CD4-positive, alpha-beta T cell (primary cell): ENCODE results near the gene RHBDL1. TPM values are rescaled to one million over a fixed set of nuclear protein-coding genes. Genes with fewer than 3 reads are reported as not detected.
A peak's percentile ranks its signal among the peaks of the same experiment; 100 is the strongest.

ENCODE experiments used
- ATAC-seq: fragments of 200-7000 bp; cut with Tn5 transposase; one replicate; pipeline ENCODE4 v1.10.0; 2022; ENCODE audit warnings: mild to moderate bottlenecking; ENCODE audit not compliant: poor library complexity
- CTCF ChIA-PET: fragments of 350-600 bp; sonication (Branson Sonifier 250); formaldehyde crosslinking; loops from one replicate; lab custom pipeline; 2021; ENCODE audit warnings: antibody characterized with exemption, inconsistent platforms; lab: Charles Lee
- POLR2A ChIA-PET: fragments of 350-600 bp; sonication (Branson Sonifier 250); formaldehyde crosslinking; loops from one replicate; lab custom pipeline; 2021; ENCODE audit warnings: antibody characterized with exemption, inconsistent platforms; lab: Charles Lee
- DNase-seq, 14 experiments: peaks; one replicate each; pipeline ENCODE4 v3.0.0-alpha.2; 2013 to 2020; ENCODE audit warnings: mixed read lengths in 2 of 14
- H3K27ac ChIP-seq, 2 donors: one replicate each; pipeline versions ENCODE4 v1.5.1 to v1.7.0; 2013; ENCODE audit warnings: low read length in 2 of 2, low read depth in 1 of 2, mild to moderate bottlenecking in 1 of 2
- H3K27me3 ChIP-seq, 2 experiments: 1 replicate in 1 of 2; 2 replicates in 1 of 2; pipeline versions ENCODE4 v1.6.1 to v1.7.0; 2013; ENCODE audit warnings: low read length in 2 of 2, control low read depth in 1 of 2, mild to moderate bottlenecking in 1 of 2, moderate library complexity in 1 of 2; ENCODE audit not compliant: insufficient read depth in 2 of 2, control insufficient read depth in 1 of 2
- H3K36me3 ChIP-seq: one replicate; pipeline ENCODE4 v1.6.1; 2013; ENCODE audit warnings: low read length, control low read depth; ENCODE audit not compliant: insufficient read depth
- H3K4me1 ChIP-seq: one replicate; pipeline ENCODE4 v1.6.1; 2013; ENCODE audit warnings: low read length, control low read depth; ENCODE audit not compliant: insufficient read depth
- H3K4me3 ChIP-seq: one replicate; pipeline ENCODE4 v1.5.1; 2013; ENCODE audit warnings: mild to moderate bottlenecking, low read length, moderate library complexity
- H3K9me3 ChIP-seq, 2 experiments: 1 replicate in 1 of 2; 2 replicates in 1 of 2; pipeline versions ENCODE4 v1.6.1 to v1.7.0; 2013; ENCODE audit warnings: low read length in 2 of 2, mild to moderate bottlenecking in 2 of 2, control low read depth in 1 of 2, moderate library complexity in 1 of 2; ENCODE audit not compliant: control insufficient read depth in 1 of 2, insufficient read depth in 1 of 2
- H3K27ac Mint-ChIP-seq: one replicate; pipeline ENCODE4 v1.8.0; 2020; ENCODE audit warnings: mixed read lengths
- H3K27me3 Mint-ChIP-seq: one replicate; pipeline ENCODE4 v1.8.0; 2021; ENCODE audit warnings: mixed read lengths
- H3K36me3 Mint-ChIP-seq: one replicate; pipeline ENCODE4 v1.8.0; 2021; ENCODE audit warnings: low read depth, mixed read lengths
- H3K4me1 Mint-ChIP-seq: one replicate; pipeline ENCODE4 v1.8.0; 2021; ENCODE audit warnings: low read depth, mixed read lengths
- H3K4me3 Mint-ChIP-seq: one replicate; pipeline ENCODE4 v1.8.0; 2020; ENCODE audit warnings: mild to moderate bottlenecking, mixed read lengths
- H3K9me3 Mint-ChIP-seq: one replicate; pipeline ENCODE4 v1.8.0; 2020; ENCODE audit warnings: mixed read lengths
- intact Hi-C, 2 experiments: fragments of 100-400 bp; cut with DNase I in 1 of 2; cut with micrococcal nuclease in 1 of 2; formaldehyde crosslinking; loops; one replicate each; pipeline versions ENCODE4 v1.15.1 to v1.9.0; 2023 to 2025; cut with DNase I, micrococcal nuclease
- total RNA-seq, 174 experiments: library from RNA in 2 of 174; stranded (reverse) in 2 of 174; gene quantifications; one replicate each; pipeline ENCODE4 v1.2.3 and lab custom pipeline; 2021 to 2026
- TF ChIP-seq, protein P1 (sequence below): fragments of 200-600 bp; IDR thresholded peaks from one replicate; pipeline ENCODE4 v1.8.0; 2022; ENCODE audit warnings: antibody characterized with exemption, mild to moderate bottlenecking

The RHBDL1 gene
- total RNA-seq, 2 experiments from 2014 or later = 6.6 to 6.9 TPM

DNA sequence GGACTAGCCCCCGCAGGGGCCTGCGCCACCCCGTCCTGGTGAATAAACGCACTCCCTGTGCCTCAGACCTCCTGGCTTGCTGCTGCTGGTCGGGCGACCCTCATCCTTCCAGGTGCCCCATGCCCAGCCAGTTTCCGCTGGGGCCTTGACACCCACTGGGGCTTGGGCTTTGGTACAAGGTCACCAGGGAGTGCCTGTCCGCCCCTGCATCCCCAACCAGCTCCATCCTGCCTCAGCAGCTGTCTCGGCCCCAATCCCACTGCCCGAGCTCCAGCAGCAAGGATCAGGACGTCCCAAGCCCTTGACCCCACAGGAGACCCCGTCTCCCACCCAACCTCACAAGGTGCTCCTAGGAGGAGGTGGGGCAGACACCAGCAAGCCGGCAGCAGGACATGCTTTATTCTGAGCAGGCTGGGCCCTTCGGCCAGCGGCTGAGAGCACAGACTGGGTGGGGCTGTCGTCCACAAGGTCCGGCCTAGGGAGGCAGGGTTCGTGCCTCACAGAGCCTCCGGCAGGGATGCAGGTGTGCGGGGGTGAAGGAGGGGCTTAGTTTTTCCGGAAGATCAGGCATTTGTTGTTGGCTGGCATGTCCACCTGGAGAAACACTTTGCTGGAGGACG lies 41.3 kb upstream of the RHBDL1 start:
- no peak for DNase-seq
- no peak overlapping the region for H3K4me3 ChIP-seq
- ChIA-PET POLR2A (no interaction called here), CTCF (no interaction called here)
- H3K4me3 Mint-ChIP-seq = peak overlapping the region; percentile 79
- TF ChIP-seq, protein P1, sequence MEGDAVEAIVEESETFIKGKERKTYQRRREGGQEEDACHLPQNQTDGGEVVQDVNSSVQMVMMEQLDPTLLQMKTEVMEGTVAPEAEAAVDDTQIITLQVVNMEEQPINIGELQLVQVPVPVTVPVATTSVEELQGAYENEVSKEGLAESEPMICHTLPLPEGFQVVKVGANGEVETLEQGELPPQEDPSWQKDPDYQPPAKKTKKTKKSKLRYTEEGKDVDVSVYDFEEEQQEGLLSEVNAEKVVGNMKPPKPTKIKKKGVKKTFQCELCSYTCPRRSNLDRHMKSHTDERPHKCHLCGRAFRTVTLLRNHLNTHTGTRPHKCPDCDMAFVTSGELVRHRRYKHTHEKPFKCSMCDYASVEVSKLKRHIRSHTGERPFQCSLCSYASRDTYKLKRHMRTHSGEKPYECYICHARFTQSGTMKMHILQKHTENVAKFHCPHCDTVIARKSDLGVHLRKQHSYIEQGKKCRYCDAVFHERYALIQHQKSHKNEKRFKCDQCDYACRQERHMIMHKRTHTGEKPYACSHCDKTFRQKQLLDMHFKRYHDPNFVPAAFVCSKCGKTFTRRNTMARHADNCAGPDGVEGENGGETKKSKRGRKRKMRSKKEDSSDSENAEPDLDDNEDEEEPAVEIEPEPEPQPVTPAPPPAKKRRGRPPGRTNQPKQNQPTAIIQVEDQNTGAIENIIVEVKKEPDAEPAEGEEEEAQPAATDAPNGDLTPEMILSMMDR = no peak
- peaks cover 0 to 10% of the 10 kb centered on the region in 2 experiments for H3K9me3 ChIP-seq
- H3K9me3 Mint-ChIP-seq = no peaks in the 10 kb centered on the region
- intact Hi-C loops = no loop called here
- H3K27ac ChIP-seq = no peak overlapping the region
- H3K36me3 Mint-ChIP-seq = peaks cover 9% of the 10 kb centered on the region
- ATAC-seq = no peak
- H3K36me3 ChIP-seq = no peaks in the 10 kb centered on the region
- H3K4me1 Mint-ChIP-seq = peaks cover 8% of the 10 kb centered on the region
- H3K27me3 Mint-ChIP-seq = peaks cover 6% of the 10 kb centered on the region
- peak overlapping the region; percentile 65 for H3K27ac Mint-ChIP-seq
- no peaks in the 10 kb centered on the region for H3K27me3 ChIP-seq
- peaks cover 36% of the 10 kb centered on the region for H3K4me1 ChIP-seq

DNA sequence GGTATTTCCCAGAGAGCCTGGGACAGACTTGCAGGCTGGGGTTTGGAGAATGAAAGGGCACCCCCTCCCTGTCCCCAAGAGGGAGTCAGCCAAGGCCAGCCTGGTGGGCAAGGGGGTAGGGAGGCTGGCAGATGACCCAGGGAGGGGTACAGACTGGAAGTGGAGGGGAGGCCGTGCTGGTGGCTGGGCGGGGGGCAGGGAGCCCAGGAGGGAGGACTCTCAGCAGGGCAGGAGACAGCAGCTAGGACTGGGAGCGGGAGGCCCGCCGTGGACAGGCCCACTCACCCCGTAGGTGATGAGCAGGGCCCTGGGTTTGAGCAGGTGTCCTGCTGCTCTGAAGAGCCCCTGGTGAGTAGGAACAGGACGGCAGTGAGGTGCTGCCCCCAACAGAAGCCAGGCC lies 40.5 kb upstream of the RHBDL1 start:
- Mint-ChIP-seq H3K9me3 (no peaks in the 10 kb centered on the region), H3K4me3 (peak overlapping the region; percentile 81), H3K36me3 (peaks cover 9% of the 10 kb centered on the region), H3K4me1 (peaks cover 8% of the 10 kb centered on the region), H3K27me3 (peaks cover 6% of the 10 kb centered on the region), H3K27ac (no peak overlapping the region)
- DNase-seq = no peak
- ChIA-PET CTCF (no interaction called here), POLR2A (no interaction called here)
- TF ChIP-seq, protein P1 = no peak
- intact Hi-C loops = no loop called here
- ATAC-seq = no peak
- Histone ChIP-seq H3K4me3 (peak overlapping the region; percentile 73), H3K27me3 (no peaks in the 10 kb centered on the region), H3K27ac (no peak overlapping the region), H3K9me3 (peaks cover 0 to 10% of the 10 kb centered on the region in 2 experiments), H3K4me1 (peaks cover 36% of the 10 kb centered on the region), H3K36me3 (no peaks in the 10 kb centered on the region)

GRCh38 chr16:635573-636205 lies 39.8 kb upstream of the RHBDL1 start:
- Histone ChIP-seq H3K4me1 (peaks cover 37% of the 10 kb centered on the region), H3K9me3 (peaks cover 0 to 10% of the 10 kb centered on the region in 2 experiments), H3K27me3 (no peaks in the 10 kb centered on the region), H3K36me3 (no peaks in the 10 kb centered on the region), H3K4me3 (peak overlapping the region; percentile 73), H3K27ac (peak overlapping the region in 1 of 2 donors; percentile 82)
- CTCF ChIA-PET = interaction anchor here (1.3 to 1.5 kb wide), 4 partner anchors 12 to 108 kb away, joined by 3 to 6 read pairs (median 4); partner anchors contain the start of genes CAPN15 and WDR90
- intact Hi-C loops = loop anchor here (1.0 to 2.0 kb wide), 5 partner anchors 46 to 108 kb away; partner anchors contain the start of genes CAPN15 (in 1 of the 2), JMJD8 (in 1 of the 2) and PIGQ (in 1 of the 2)
- Mint-ChIP-seq H3K27me3 (peaks cover 6% of the 10 kb centered on the region), H3K27ac (peak overlapping the region; percentile 100), H3K4me3 (peak overlapping the region; percentile 45), H3K4me1 (peaks cover 8% of the 10 kb centered on the region), H3K36me3 (peaks cover 9% of the 10 kb centered on the region), H3K9me3 (no peaks in the 10 kb centered on the region)
- POLR2A ChIA-PET = interaction anchor here (1.0 to 3.0 kb wide), 20 partner anchors 12 to 1571 kb away, joined by 3 to 18 read pairs (median 4); partner anchors contain the start of genes ANTKMT, CAPN15, DECR2 and FAM234A
- peak in 2 of 14 experiments; percentile 36 to 57 for DNase-seq
- TF ChIP-seq, protein P1 = no peak
- ATAC-seq = no peak
